HepG2 (cell line): ENCODE measurements around the gene MBTD1. TPM values are rescaled to one million over a fixed set of nuclear protein-coding genes. Genes with fewer than 3 reads are reported as not detected.

ENCODE experiments used
- AKAP8 ChIP-seq: sonication (generic); formaldehyde crosslinking; IDR thresholded peaks from 2 replicates; pipeline ENCODE4 v1.5.1; 2020; ENCODE audit warnings: mild to moderate bottlenecking, missing genetic modification reagents
- ATAD3A ChIP-seq: sonication (generic); formaldehyde crosslinking; IDR thresholded peaks from 2 replicates; pipeline ENCODE4 v1.4.0; 2020; ENCODE audit warnings: missing genetic modification reagents
- DPF2 ChIP-seq: sonication (generic); formaldehyde crosslinking; IDR thresholded peaks from 2 replicates; pipeline ENCODE4 v1.4.0; 2020; ENCODE audit warnings: mild to moderate bottlenecking, low read depth, missing genetic modification reagents, borderline replicate concordance
- MAF1 ChIP-seq: sonication (generic); formaldehyde crosslinking; IDR thresholded peaks from 2 replicates; pipeline ENCODE4 v1.5.0; 2020; ENCODE audit warnings: missing genetic modification reagents, borderline replicate concordance
- MAZ ChIP-seq, 2 experiments: sonication (generic) in 1 of 2; formaldehyde crosslinking in 1 of 2; IDR thresholded peaks; 2 replicates each; pipeline versions ENCODE4 v1.5.0 to v1.6.1; 2012 to 2020; ENCODE audit warnings: low read depth in 2 of 2, mild to moderate bottlenecking in 2 of 2, borderline replicate concordance in 1 of 2, improper control_type of control experiment in 1 of 2, low read length in 1 of 2, missing genetic modification reagents in 1 of 2, moderate library complexity in 1 of 2
- MYC ChIP-seq: sonication (generic); formaldehyde crosslinking; IDR thresholded peaks from 2 replicates; pipeline ENCODE4 v1.9.0; 2021; ENCODE audit warnings: missing genetic modification reagents, borderline replicate concordance
- MYPOP ChIP-seq: sonication (generic); formaldehyde crosslinking; IDR thresholded peaks from 2 replicates; pipeline ENCODE4 v1.8.1; 2023; ENCODE audit warnings: mild to moderate bottlenecking, moderate library complexity, missing genetic modification reagents
- NCOA2 ChIP-seq: sonication (generic); formaldehyde crosslinking; IDR thresholded peaks from 2 replicates; pipeline ENCODE4 v1.8.0; 2022; ENCODE audit warnings: inconsistent platforms
- RERE ChIP-seq: IDR thresholded peaks from 2 replicates; pipeline ENCODE4 v1.6.1; 2016; ENCODE audit warnings: low read depth, missing genetic modification reagents, missing compliant biosample characterization
- RFXANK ChIP-seq: IDR thresholded peaks from 2 replicates; pipeline ENCODE4 v1.6.1; 2016
- SRF ChIP-seq: IDR thresholded peaks from 2 replicates; pipeline ENCODE4 v1.6.1; 2011; ENCODE audit warnings: mild to moderate bottlenecking, low read depth, low read length, moderate library complexity
- SSRP1 ChIP-seq: IDR thresholded peaks from 2 replicates; pipeline ENCODE4 v1.6.1; 2016; ENCODE audit warnings: control low read depth
- SYNCRIP ChIP-seq: fragments of 200-400 bp; formaldehyde crosslinking; IDR thresholded peaks from 2 replicates; pipeline ENCODE4 v1.6.1; 2018; ENCODE audit warnings: mild to moderate bottlenecking, low read depth, low read length; ENCODE audit not compliant: insufficient read depth
- TBX2 ChIP-seq: sonication (generic); formaldehyde crosslinking; IDR thresholded peaks from 2 replicates; pipeline ENCODE4 v1.5.0; 2020; ENCODE audit warnings: missing genetic modification reagents, mild to moderate bottlenecking, borderline replicate concordance
- ZBTB1 ChIP-seq: sonication (generic); formaldehyde crosslinking; IDR thresholded peaks from 2 replicates; pipeline ENCODE4 v1.4.0; 2020; ENCODE audit warnings: missing genetic modification reagents, borderline replicate concordance
- ZNF501 ChIP-seq: sonication (generic); formaldehyde crosslinking; IDR thresholded peaks from 2 replicates; pipeline ENCODE4 v1.5.1; 2020; ENCODE audit warnings: mild to moderate bottlenecking, moderate library complexity, missing genetic modification reagents
- ZNF770 ChIP-seq: sonication (generic); formaldehyde crosslinking; IDR thresholded peaks from 2 replicates; pipeline ENCODE4 v1.5.0; 2020; ENCODE audit warnings: mild to moderate bottlenecking, missing genetic modification reagents
- ZNF772 ChIP-seq: sonication (generic); formaldehyde crosslinking; IDR thresholded peaks from 2 replicates; pipeline ENCODE4 v1.5.0; 2020; ENCODE audit warnings: mild to moderate bottlenecking, missing genetic modification reagents
- polyA plus RNA-seq, 8 experiments: library from polyadenylated mRNA; depleted of rRNA in 3 of 8; stranded (reverse) in 7 of 8; unstranded in 1 of 8; fragments of >200 nt; fragmentation: Illumina TruSeq in 4 of 8; extraction: Trizol in 4 of 8; gene quantifications; 2 replicates each; pipeline versions ENCODE4 v1.2.1 to v1.2.3, GENCODE V29; 2011 to 2016; ENCODE audit warnings: low read depth in 4 of 8, missing spikeins in 1 of 8, mixed read lengths in 1 of 8; ENCODE audit not compliant: insufficient read depth in 1 of 8
- total RNA-seq, 5 experiments: library from RNA; depleted of rRNA; stranded (reverse); fragments of >200 nt; fragmentation: Illumina TruSeq; extraction: Trizol; gene quantifications; 2 replicates each; pipeline ENCODE4 v1.2.3, GENCODE V29; 2016; ENCODE audit warnings: low read depth in 1 of 5

MBTD1 gene
- total and polyA plus RNA-seq, 2 of the 13 experiments (the other 11 are each of a cell fraction or from before 2014, with no cell fraction given), result 20.9 TPM

- TF ChIP-seq SYNCRIP (no peak), ZBTB1 (CRISPR knock-in tag) (no peak), ZNF772 (CRISPR knock-in tag) (no peak; the same call in 1 of the 2 replicates), MYC (CRISPR knock-in tag) (no peak; the same call in 1 of the 2 replicates), DPF2 (no peak), AKAP8 (CRISPR knock-in tag) (no peak; the same call in 1 of the 2 replicates), ZNF501 (CRISPR knock-in tag) (peak; percentile 86), RERE (no peak), SSRP1 (CRISPR knock-in tag) (peak; percentile 66; the same call in 1 of the 2 replicates), TBX2 (CRISPR knock-in tag) (no peak), ATAD3A (CRISPR knock-in tag) (no peak), NCOA2 (CRISPR knock-in tag) (no peak), RFXANK (CRISPR knock-in tag) (no peak), MAZ (IDR thresholded peaks at IDR 0.05; ENCODE audit: borderline replicate concordance, low read depth, low read length) (0 out of 2 replicates have a peak, but pooled peaks have one; percentile 5), MAZ (CRISPR knock-in tag; IDR thresholded peaks at IDR 0.05; ENCODE audit: low read depth) (no peak; the same call in 1 of the 2 replicates), ZNF770 (CRISPR knock-in tag) (no peak), MAF1 (CRISPR knock-in tag) (no peak), SRF (no peak), MYPOP (no peak)
These were observed 92.6 kb downstream of the MBTD1 start (continued) for GRCh38 chr17:51166987-51167931.
